ENCODE measurements around the gene PAX7. TPM values are rescaled to one million over a fixed set of nuclear protein-coding genes. Genes with fewer than 3 reads are reported as not detected.

The PAX7 gene
- total and polyA plus RNA-seq, 9 of the 15 experiments (the other 6 are each of a cell fraction or from before 2014, with no cell fraction given) = not detected

DNA sequence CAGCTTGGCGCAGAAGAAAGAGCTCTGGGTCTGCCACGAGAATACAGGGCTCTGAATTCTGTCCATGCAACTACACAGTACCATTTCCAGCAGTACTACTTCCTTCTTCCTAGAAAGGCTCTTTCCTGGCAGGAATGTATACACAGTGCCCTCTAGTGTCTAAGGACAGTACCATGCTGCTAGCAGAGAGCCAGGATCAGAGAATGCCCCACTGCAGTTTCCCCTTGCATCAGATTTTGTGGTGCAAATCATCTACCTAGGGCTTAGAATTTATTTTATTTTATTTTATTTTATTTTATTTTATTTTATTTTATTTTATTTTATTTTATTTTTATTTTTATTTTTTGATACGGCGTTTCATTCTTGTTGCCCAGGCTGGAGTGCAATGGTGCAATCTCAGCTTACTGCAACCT, 50.8 kb downstream of the PAX7 start (continued):
- no peak for TF ChIP-seq PCBP2 (IDR thresholded peaks at IDR 0.05; ENCODE audit: low read depth, low read length, poor library complexity, severe bottlenecking)
- no peak for TF ChIP-seq CBFA2T2 (conservative IDR thresholded peaks at IDR 0.05)
- TF ChIP-seq ZNF23 (CRISPR knock-in tag; IDR thresholded peaks at IDR 0.05) = no peak
- no peak for TF ChIP-seq ZNF174 (CRISPR knock-in tag; IDR thresholded peaks at IDR 0.05)
- no peak for TF ChIP-seq ZBTB33 (CRISPR knock-in tag; IDR thresholded peaks at IDR 0.05)
- peak; percentile 83; the same call in 1 of the 2 replicates for TF ChIP-seq CHAMP1 (IDR thresholded peaks at IDR 0.05)
- peak; percentile 87 for TF ChIP-seq ZBTB40 (IDR thresholded peaks at IDR 0.05)
- TF ChIP-seq ZBTB40 (CRISPR knock-in tag; IDR thresholded peaks at IDR 0.05) = no peak
- peak; percentile 80 for TF ChIP-seq TEAD2 (tag; IDR thresholded peaks at IDR 0.05)
- no peak for TF ChIP-seq FOSL1 (tag; conservative IDR thresholded peaks at IDR 0.05)
- no peak for TF ChIP-seq ZNF766 (CRISPR knock-in tag; conservative IDR thresholded peaks at IDR 0.05)
- TF ChIP-seq SMAD2 (IDR thresholded peaks at IDR 0.05; ENCODE audit: low read depth, low read length) = no peak
- no peak for TF ChIP-seq CHCHD3 (CRISPR knock-in tag; IDR thresholded peaks at IDR 0.05)
- no peak for TF ChIP-seq ZNF561 (CRISPR knock-in tag; conservative IDR thresholded peaks at IDR 0.05)
- no peak for TF ChIP-seq ZNF274 (IDR thresholded peaks at IDR 0.05; ENCODE audit: borderline replicate concordance, low read depth, low read length)
- no peak for TF ChIP-seq MAFF (IDR thresholded peaks at IDR 0.05; ENCODE audit: low read length)
- TF ChIP-seq ZFX (CRISPR knock-in tag; IDR thresholded peaks at IDR 0.05) = no peak
